GM19238 (cell line): ENCODE results near the gene CYTH2.

Experiments used
- DNase-seq: peaks from one replicate; pipeline ENCODE4 v3.0.0; 2011; ENCODE audit warnings: low spot score; ENCODE audit not compliant: insufficient read length

The CYTH2 gene, protein sequence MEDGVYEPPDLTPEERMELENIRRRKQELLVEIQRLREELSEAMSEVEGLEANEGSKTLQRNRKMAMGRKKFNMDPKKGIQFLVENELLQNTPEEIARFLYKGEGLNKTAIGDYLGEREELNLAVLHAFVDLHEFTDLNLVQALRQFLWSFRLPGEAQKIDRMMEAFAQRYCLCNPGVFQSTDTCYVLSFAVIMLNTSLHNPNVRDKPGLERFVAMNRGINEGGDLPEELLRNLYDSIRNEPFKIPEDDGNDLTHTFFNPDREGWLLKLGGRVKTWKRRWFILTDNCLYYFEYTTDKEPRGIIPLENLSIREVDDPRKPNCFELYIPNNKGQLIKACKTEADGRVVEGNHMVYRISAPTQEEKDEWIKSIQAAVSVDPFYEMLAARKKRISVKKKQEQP

DNA sequence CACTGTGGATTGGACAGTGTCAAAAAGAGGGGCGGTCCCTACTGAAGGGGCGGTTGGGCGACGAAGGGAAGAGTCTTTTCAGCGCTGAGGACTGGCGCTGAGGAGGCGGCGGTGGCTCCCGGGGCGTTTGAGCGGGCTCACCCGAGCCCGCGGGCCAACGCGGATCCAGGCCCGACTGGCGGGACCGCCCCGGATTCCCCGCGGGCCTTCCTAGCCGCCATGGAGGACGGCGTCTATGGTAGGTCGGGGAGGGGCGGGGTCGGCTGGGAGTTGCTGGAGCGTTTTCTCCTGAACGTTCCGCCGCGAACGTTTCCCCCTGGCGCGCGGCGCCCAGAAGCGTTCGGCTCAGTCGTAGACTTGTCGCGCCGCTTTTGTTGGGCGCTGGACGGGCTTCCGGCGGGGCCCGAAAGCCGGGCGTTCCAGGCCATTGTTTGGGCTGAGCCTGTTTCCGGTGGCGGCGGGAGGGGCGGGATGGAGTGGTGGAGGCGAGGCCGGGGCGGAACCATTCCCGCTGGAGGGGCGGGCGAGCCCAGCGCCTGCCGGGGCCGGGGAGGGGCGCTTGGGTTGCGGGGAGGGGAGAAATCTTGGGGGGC lies at the start of gene CYTH2:
Gene CYTH2 (plus strand): TSS at position 81 of the 593 bp plus-strand sequence. CDS start 139 bp downstream, at position 220.
- no peak for DNase-seq

DNA sequence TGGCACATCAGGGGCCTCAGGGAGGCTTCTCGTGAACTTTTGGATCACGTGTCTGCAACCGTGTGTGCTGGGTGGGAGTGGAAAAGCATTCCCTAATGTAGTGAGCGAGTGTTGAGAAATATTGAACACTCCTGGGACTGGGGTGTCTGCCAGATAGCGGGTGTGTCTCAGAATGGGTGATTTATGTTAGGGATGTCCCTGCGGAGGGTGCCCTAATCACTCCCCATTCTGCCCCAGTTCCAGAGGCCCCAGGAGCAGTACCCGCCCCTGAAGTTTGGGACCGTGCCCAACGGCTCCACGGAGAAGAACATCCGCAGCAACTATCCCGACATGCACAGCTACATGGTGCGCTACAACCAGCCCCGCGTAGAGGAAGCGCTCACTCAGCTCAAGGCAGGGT lies 47.6 kb upstream of the CYTH2 start:
- no peak for DNase-seq

DNA sequence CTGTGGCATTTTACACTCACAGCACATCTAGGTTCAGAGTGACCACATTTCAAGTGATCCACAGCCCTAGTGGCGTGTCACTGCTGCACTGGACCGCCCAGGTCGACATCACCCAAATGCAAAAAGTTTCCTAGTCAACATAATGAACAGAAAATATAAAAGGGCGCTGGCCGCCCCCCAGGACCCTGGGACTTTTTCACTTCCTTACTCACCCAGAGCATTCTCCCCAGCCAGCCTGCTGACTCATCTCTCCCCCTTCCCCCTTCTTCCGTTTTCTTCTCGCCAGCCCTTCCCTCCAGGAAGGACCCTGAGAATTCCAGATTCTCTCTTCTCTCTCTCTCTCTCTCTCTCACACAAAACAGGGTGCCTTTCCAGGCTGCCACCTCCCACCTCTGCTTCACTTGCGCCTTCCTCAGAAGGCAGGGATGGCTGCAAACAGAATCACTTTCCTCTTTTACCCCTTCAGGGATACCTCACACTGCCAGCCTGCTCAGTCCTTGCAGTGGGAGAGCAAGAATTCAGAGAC lies 44.4 kb upstream of the CYTH2 start:
- no peak for DNase-seq

DNA sequence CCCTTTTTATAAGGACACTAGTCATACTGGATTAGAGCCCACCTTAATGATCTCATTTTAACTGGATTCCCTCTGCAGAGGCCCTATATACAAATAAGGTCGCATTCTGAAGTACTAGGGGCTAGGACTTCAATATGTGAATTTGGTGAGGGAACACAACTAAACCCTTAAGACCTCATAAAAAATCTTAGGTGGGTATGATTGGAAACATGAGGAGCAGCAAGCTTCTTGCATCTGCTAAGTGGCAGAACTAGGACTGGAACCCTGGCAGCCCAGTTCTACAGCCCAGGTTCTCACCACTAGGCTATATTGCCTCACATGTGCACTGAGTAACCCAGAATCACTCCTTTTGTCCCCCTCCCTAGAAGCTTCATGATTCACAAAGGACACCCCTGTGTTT lies 40.5 kb upstream of the CYTH2 start:
- no peak for DNase-seq

DNA sequence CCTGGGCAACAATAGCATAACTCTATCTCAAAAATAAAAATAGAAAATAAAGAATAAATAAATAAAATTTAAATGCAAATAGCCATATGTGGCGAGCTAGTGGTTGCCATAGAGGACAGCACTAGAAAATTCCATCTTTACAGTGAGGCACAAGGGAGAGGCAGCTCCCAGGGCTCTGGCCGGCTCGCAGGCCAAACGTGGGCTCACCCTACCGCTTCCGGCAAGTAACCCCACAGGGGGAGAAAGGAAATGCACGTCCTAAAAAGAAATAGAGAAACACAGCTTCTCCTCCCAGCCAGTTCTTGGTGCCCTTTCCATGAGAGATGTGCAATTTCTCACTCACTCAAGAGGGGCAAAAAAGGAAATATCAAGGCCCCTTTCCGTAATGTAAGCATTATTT lies 35.8 kb upstream of the CYTH2 start:
- DNase-seq: no peak

DNA sequence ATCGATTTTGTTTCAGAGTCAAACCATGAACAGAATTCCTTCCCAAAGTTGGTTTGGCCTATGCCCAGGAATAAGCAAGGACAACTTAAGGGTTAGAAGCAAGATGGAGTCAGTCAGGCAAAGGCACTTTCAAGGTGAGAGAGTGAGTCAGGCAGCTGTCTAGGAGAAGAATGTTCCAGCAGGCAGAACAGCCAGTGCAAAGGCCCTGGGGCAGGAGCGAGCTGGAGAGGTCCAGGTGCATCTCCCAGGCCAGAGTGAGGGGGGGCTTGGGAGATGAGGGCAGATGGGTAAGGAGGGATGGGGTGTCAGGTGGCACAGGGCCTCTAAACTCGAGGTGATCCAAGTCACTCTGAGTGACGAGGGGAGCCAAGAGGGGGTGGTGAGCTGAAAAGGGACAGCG lies 32.6 kb upstream of the CYTH2 start:
- no peak for DNase-seq

DNA sequence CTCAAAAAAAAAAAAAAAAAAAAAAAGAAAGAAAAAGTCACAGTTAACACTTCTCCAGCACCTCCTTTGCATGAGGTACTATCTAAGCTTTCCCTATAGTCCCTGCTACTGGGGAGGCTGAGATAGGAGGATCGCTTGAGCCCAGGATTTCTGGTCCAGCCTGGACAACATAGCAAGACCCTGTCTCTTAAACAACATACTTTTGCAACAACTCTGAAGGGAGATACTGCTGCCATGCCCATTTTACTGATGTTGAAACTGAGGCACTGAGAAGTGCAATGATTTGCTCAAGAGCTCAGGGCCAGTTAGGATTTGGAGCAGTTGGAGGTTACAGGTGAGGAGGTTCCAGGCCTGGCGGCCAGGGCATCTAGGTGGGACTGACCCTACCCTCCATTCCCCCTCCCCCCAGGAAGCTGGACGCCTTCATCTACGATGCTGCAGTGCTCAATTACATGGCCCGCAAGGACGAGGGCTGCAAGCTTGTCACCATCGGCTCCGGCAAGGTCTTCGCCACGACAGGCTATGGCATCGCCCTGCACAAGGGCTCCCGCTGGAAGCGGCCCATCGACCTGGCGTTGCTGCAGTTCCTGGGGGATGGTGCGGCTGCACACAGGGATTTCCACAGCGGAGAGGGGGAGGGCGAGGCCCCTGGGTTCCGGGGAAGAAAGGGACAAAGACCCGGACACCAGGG lies 27.7 kb upstream of the CYTH2 start:
- DNase-seq: no peak

DNA sequence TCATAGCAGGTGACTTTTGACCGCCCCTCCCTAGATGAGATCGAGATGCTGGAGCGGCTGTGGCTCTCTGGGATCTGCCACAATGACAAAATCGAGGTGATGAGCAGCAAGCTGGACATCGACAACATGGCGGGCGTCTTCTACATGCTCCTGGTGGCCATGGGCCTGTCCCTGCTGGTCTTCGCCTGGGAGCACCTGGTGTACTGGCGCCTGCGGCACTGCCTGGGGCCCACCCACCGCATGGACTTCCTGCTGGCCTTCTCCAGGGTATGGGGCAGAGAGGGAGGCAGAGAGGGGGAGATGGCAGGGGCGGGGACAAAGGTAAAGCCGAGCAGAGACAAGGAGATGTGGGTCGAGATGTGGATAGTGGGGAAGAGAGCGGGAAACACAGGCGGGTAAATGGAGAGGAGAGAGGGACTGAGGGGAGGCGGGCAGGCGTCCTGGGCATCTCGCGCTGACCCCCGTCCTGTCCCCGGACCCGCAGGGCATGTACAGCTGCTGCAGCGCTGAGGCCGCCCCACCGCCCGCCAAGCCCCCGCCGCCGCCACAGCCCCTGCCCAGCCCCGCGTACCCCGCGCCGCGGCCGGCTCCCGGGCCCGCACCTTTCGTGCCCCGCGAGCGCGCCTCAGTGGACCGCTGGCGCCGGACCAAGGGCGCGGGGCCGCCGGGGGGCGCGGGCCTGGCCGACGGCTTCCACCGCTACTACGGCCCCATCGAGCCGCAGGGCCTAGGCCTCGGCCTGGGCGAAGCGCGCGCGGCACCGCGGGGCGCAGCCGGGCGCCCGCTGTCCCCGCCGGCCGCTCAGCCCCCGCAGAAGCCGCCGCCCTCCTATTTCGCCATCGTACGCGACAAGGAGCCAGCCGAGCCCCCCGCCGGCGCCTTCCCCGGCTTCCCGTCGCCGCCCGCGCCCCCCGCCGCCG lies 26.8 kb upstream of the CYTH2 start:
- DNase-seq: no peak

DNA sequence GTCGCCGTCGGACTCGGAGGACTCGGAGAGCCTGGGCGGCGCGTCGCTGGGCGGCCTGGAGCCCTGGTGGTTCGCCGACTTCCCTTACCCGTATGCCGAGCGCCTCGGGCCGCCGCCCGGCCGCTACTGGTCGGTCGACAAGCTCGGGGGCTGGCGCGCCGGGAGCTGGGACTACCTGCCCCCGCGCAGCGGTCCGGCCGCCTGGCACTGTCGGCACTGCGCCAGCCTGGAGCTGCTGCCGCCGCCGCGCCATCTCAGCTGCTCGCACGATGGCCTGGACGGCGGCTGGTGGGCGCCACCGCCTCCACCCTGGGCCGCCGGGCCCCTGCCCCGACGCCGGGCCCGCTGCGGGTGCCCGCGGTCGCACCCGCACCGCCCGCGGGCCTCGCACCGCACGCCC lies 25.9 kb upstream of the CYTH2 start:
- no peak for DNase-seq

DNA sequence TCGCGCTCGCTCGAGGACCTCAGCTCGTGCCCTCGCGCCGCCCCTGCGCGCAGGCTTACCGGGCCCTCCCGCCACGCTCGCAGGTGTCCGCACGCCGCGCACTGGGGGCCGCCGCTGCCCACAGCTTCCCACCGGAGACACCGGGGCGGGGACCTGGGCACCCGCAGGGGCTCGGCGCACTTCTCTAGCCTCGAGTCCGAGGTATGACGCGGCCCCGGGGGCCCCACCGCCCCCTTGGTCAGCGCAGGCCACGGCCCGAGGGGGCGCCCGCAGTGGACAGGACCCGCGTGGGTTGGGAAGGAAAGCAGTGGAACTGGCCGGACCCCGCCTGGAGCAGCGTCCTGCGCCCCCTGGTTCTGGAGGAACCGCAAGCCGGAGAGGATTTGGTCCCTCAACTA lies 25.4 kb upstream of the CYTH2 start:
- DNase-seq: no peak

DNA sequence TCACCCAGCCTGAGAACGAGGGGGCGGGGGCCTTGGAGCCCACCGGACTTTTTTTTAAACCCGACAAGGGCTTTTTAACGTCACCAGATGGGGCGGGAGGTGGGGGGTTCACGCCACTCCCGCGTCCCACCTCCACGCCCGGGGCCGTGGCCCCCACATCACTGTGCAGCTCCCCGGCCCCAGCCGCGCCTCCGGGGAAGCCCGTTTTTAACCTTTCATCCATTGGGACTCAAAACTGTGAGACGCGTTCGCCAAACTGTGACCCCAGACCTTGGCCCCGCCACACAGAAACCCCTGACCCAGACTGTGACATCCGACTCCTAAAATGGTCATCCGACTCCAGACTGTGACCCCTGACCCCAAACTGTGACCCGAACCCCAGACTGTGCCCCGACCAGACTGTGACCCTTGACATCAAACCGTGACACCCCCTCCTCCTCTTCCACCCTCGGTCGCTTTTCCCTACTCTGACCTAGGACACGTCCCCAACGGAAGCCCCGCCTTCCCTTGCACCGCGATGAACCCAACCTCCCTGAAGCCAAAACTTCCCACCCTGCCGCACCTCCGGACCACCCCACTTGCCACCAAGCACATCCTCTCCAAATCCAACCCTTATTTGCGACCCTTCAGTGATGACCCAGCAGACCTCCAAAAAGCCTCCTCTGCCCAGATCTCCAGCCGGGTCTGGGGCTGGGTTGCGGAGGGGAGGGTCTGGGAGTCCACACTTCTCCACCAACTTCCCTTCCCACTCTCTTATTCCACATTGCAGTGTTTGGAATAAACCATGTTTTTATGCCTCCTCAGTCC lies 24.8 kb upstream of the CYTH2 start:
- DNase-seq: no peak

DNA sequence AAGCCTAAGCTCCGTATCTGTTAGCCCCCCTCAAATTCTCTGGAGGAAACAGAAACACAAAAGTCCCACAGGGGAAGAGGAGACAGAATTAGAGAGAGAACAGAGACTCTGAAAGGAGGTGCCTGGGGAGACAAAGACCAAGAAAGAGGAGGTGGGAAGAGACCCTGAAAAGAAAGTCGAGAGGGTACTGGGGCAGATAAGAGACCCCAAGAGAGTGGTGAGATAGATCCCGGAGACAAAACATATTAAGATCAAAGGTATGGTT lies 24.3 kb upstream of the CYTH2 start:
- DNase-seq: no peak

DNA sequence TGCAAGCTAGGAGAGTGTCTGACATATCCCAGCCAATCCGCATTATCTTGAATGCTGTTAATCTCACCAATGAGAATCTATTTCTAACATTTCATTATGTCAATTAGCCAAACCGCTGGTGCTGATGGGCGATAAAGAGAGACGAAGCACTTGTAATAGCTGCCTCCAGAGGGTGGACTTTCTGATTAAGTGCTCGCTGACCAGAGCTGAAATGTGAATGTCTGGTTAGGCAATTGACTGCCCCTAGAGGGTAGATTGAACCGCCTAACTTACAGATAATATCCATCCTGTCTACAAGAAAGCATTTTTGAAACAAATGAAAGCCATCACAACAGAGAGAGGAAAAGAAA lies 23.9 kb upstream of the CYTH2 start:
- DNase-seq: peak; percentile 47

DNA sequence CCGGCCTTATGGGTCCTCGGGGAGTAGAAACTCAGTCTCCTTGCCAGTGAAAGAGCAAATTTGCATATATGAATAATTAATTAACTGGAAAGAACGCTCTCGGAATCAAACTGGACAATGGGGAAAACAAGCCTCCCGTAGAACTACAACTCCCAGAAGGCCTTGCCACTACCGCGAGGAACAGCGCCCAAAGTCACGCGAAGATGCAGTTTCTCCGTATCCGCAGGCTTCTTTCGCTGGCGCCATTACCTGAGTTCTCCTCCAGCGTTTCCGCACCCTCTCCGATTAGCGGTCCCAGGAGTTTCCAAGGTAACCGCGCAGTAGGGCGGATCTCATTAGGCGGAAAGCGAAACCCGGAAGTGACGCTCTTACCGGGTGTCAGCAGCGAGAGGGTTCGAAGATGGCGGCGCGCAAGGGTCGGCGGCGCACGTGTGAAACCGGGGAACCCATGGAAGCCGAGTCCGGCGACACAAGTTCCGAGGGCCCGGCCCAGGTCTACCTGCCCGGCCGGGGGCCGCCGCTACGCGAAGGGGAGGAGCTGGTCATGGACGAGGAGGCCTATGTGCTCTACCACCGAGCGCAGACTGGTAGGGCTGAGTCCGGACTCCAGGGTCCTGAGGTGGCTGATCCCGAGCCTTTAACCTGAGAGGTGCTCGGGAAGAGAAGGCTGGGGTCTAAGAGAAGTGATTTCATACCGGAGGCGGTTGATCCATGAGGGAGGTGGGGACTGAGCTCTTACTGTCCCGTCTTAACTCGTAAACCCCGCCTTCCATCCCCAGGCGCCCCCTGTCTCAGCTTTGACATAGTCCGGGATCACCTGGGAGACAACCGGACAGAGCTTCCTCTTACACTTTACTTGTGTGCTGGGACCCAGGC lies 23.3 kb upstream of the CYTH2 start, which contains the start of gene GRWD1:
Gene GRWD1 (plus strand): TSS at position 378 of the 876 bp plus-strand sequence. CDS start 23 bp downstream, at position 401.
- DNase-seq: peak; percentile 98

DNA sequence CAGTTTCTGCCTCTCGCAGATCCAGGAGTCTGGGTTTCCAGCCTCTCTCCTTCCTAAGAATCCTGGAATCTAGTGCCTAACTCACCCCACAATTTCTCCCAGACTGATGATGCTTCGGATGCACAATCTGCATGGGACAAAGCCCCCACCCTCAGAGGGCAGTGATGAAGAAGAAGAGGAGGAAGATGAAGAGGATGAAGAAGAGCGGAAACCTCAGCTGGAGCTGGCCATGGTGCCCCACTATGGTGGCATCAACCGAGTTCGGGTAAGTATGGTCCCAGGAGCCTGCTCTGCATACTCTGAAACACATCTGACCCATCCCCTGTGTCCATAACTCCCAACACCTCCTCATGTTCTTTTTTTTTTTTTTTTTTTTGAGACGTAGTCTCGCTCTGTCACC lies 22.6 kb upstream of the CYTH2 start:
- DNase-seq: no peak

DNA sequence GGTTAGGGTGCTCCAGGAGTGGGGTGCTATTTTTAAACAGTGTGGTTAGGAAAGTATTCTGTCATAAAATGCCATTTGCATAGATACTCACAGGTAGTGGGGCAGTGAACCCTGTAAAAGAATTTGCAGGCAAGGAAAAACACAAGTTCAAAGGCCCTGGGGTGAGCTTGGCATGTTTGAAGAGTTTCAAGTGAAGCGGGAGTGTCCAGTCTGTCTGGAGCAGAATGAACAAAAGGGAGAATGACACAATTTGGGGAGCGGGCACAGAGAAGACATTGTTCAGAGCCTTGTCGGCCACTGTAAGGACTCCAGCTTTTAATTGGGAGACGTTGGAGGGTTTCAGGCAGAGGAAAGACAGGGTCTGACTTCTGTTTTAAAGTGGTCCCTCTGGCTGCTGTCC lies 20.6 kb upstream of the CYTH2 start:
- DNase-seq: no peak

DNA sequence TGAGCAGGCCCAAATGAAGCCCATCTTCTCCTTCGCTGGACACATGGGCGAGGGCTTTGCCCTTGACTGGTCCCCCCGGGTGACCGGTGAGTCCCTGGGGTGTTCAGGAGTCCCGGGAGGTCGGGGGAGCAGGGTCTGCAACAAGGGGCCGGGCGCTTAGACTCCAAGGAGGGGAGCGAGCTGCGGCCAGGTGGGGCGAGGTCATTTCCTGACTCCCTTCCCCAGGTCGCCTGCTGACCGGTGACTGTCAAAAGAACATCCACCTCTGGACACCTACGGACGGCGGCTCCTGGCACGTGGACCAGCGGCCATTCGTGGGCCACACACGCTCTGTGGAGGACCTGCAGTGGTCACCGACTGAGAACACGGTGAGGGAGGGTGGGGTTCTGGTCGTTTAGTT lies 18.7 kb upstream of the CYTH2 start:
- DNase-seq: no peak

DNA sequence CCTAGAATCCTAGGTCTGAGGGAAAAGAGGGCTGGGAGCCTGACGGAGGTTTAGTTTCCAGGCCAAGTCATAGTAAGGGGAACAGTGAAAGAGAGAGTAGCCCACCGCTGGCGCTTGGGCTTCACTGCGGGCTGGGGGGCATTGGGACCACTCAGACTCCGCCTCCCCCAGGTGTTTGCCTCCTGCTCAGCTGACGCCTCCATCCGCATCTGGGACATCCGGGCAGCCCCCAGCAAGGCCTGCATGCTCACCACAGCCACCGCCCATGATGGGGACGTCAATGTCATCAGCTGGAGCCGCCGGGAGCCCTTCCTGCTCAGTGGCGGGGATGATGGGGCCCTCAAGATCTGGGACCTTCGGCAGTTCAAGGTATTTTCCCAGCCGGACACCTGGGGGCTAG lies 18.3 kb upstream of the CYTH2 start:
- DNase-seq: no peak

DNA sequence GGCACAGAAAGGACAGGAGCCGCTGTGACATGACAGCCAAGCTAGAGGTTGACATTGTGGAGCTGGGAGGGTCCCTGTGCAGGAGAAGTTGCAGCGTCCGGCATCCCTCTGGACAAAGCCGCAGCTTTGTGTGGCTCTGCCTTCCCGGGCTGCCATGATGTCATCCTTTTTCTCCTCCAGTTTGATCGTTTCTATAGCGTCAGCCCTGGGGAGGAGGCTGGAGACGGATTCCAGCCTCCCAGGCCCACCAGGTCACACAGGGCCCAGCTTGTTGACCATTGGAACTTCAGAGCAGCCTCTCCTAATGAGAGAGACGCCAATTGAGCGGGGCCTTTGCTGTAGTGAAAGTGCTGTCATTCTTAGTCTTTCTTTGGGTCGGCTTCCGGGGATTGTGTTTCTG lies 17.5 kb upstream of the CYTH2 start:
- DNase-seq: no peak
